Kasumi-1 (cell line): ENCODE measurements around the gene KRTAP12-3.
"Not testable (repeated sequence)": the region's sequence is repeated elsewhere in the genome, so short reads cannot be mapped to it uniquely, and the experiment has no call there.

Experiments
- DNase-seq, 2 experiments: peaks; one replicate each; lab custom pipeline; 2025; lab: John Stamatoyannopoulos, UW

The KRTAP12-3 gene

GRCh38 chr21:44657635-44658540, at the start of gene KRTAP12-3:
KRTAP12-3 (plus strand) TSS chr21:44657932; CDS start chr21:44657980, 48 bp downstream.
- no peak for DNase-seq

GRCh38 chr21:44609193-44609592, 48.5 kb upstream of the KRTAP12-3 start:
- no peak for DNase-seq

GRCh38 chr21:44610157-44610843, 47.4 kb upstream of the KRTAP12-3 start:
- not testable (repeated sequence) for DNase-seq

- no peak for DNase-seq
Observed at GRCh38 chr21:44611551-44611950, 46.2 kb upstream of the KRTAP12-3 start.

- no peak for DNase-seq
Observed at GRCh38 chr21:44612029-44612486, 45.7 kb upstream of the KRTAP12-3 start, which contains the start of gene KRTAP10-8. KRTAP10-8 (plus strand) TSS chr21:44612079; CDS start chr21:44612101, 22 bp downstream.

- DNase-seq = no peak
Observed at GRCh38 chr21:44612669-44613229, 45.0 kb upstream of the KRTAP12-3 start.

GRCh38 chr21:44613386-44614155, 44.2 kb upstream of the KRTAP12-3 start:
- DNase-seq = no peak

- no peak for DNase-seq
Observed at GRCh38 chr21:44614161-44614631, 43.5 kb upstream of the KRTAP12-3 start.

- DNase-seq = no peak
Observed at GRCh38 chr21:44614961-44615391, 42.8 kb upstream of the KRTAP12-3 start.

- DNase-seq = no peak
Observed at GRCh38 chr21:44615466-44615865, 42.3 kb upstream of the KRTAP12-3 start.

GRCh38 chr21:44615911-44616590, 41.7 kb upstream of the KRTAP12-3 start:
- no peak for DNase-seq

GRCh38 chr21:44616591-44616926, 41.2 kb upstream of the KRTAP12-3 start:
- DNase-seq = no peak

GRCh38 chr21:44617071-44617501, 40.6 kb upstream of the KRTAP12-3 start:
- no peak for DNase-seq

- no peak for DNase-seq
Observed at GRCh38 chr21:44618504-44618903, 39.2 kb upstream of the KRTAP12-3 start.

- DNase-seq = no peak
Observed at GRCh38 chr21:44618909-44619308, 38.8 kb upstream of the KRTAP12-3 start.

- DNase-seq = no peak
Observed at GRCh38 chr21:44619886-44620285, 37.8 kb upstream of the KRTAP12-3 start.

GRCh38 chr21:44623575-44623974, 34.2 kb upstream of the KRTAP12-3 start:
- DNase-seq = no peak

GRCh38 chr21:44625756-44626155, 32.0 kb upstream of the KRTAP12-3 start:
- DNase-seq = no peak

GRCh38 chr21:44626262-44626661, 31.5 kb upstream of the KRTAP12-3 start:
- DNase-seq = no peak

GRCh38 chr21:44626673-44627143, 31.0 kb upstream of the KRTAP12-3 start, which contains the start of gene KRTAP10-9:
KRTAP10-9 (plus strand) TSS chr21:44627093; CDS start chr21:44627172, 79 bp downstream.
- no peak for DNase-seq
